Activated CD8-positive, alpha-beta T cell treated with anti-CD3 and anti-CD28 coated beads for 36 hours (primary cell): ENCODE results near the gene DLG2. TPM values are rescaled to one million over a fixed set of nuclear protein-coding genes. Genes with fewer than 3 reads are reported as not detected.

ENCODE experiments used
- ATAC-seq: fragments of 200-7000 bp; cut with Tn5 transposase; one replicate; pipeline ENCODE4 v1.10.0; 2021; ENCODE audit warnings: mild to moderate bottlenecking, moderate library complexity
- CTCF ChIA-PET: fragments of 350-600 bp; sonication (Branson Sonifier 250); formaldehyde crosslinking; loops from one replicate; lab custom pipeline; 2021; ENCODE audit warnings: antibody characterized with exemption; lab: Charles Lee
- POLR2A ChIA-PET: fragments of 350-600 bp; sonication (Branson Sonifier 250); formaldehyde crosslinking; loops from one replicate; lab custom pipeline; 2021; ENCODE audit warnings: antibody characterized with exemption; lab: Charles Lee
- DNase-seq: peaks from one replicate; pipeline ENCODE4 v3.0.0-alpha.2; 2020
- H3K27ac Mint-ChIP-seq: one replicate; pipeline ENCODE4 v1.8.0; 2021; ENCODE audit warnings: mild to moderate bottlenecking, mixed read lengths
- H3K27me3 Mint-ChIP-seq: one replicate; pipeline ENCODE4 v1.8.0; 2021; ENCODE audit warnings: mixed read lengths
- H3K36me3 Mint-ChIP-seq: one replicate; pipeline ENCODE4 v1.8.0; 2021; ENCODE audit warnings: low read depth, mixed read lengths
- H3K4me1 Mint-ChIP-seq: one replicate; pipeline ENCODE4 v1.8.0; 2021; ENCODE audit warnings: low read depth, mixed read lengths
- H3K4me3 Mint-ChIP-seq: one replicate; pipeline ENCODE4 v1.8.0; 2021; ENCODE audit warnings: mild to moderate bottlenecking, moderate library complexity, mixed read lengths
- H3K9me3 Mint-ChIP-seq: one replicate; pipeline ENCODE4 v1.8.0; 2021; ENCODE audit warnings: mixed read lengths
- intact Hi-C: fragments of 100-400 bp; cut with micrococcal nuclease; formaldehyde crosslinking; loops from one replicate; pipeline ENCODE4 v1.10.0; 2022
- total RNA-seq, 2 experiments: library from RNA; stranded (reverse); gene quantifications; one replicate each; pipeline ENCODE4 v1.2.3, GENCODE V29; 2021
- TF ChIP-seq, protein P1 (sequence below): fragments of 200-600 bp; IDR thresholded peaks from one replicate; pipeline ENCODE4 v1.8.0; 2022; ENCODE audit warnings: antibody characterized with exemption, mild to moderate bottlenecking

The DLG2 gene
- total RNA-seq, 2 experiments from 2014 or later: 2.2 to 2.6 TPM

DNA sequence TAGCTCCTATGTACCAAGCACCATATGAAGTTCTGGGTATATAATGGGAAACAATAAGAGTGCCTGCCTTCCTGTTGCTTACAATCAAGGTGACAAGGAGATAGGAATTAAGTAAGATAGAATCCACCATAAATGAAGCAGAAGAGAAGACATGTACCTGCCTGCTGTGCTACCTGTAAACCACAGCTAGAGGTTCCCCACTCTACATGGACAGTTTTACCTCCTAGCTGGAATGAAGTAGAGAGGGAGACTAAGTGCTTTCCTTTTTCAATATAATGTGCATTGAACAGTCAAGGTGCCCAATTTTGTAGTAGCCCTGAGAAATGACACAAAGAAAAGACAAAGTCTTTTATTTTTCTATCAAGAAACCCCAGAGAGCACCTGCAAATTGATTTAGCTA is 984.6 kb downstream of the DLG2 start:
- ChIA-PET CTCF (no interaction called here), POLR2A (no interaction called here)
- no peak for ATAC-seq
- Mint-ChIP-seq H3K4me1 (no peaks in the 10 kb centered on the region), H3K27ac (no peak overlapping the region), H3K9me3 (no peaks in the 10 kb centered on the region), H3K4me3 (no peak overlapping the region), H3K27me3 (no peaks in the 10 kb centered on the region), H3K36me3 (no peaks in the 10 kb centered on the region)
- no peak for DNase-seq
- intact Hi-C loops: no loop called here
- TF ChIP-seq, protein P1, sequence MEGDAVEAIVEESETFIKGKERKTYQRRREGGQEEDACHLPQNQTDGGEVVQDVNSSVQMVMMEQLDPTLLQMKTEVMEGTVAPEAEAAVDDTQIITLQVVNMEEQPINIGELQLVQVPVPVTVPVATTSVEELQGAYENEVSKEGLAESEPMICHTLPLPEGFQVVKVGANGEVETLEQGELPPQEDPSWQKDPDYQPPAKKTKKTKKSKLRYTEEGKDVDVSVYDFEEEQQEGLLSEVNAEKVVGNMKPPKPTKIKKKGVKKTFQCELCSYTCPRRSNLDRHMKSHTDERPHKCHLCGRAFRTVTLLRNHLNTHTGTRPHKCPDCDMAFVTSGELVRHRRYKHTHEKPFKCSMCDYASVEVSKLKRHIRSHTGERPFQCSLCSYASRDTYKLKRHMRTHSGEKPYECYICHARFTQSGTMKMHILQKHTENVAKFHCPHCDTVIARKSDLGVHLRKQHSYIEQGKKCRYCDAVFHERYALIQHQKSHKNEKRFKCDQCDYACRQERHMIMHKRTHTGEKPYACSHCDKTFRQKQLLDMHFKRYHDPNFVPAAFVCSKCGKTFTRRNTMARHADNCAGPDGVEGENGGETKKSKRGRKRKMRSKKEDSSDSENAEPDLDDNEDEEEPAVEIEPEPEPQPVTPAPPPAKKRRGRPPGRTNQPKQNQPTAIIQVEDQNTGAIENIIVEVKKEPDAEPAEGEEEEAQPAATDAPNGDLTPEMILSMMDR: no peak

DNA sequence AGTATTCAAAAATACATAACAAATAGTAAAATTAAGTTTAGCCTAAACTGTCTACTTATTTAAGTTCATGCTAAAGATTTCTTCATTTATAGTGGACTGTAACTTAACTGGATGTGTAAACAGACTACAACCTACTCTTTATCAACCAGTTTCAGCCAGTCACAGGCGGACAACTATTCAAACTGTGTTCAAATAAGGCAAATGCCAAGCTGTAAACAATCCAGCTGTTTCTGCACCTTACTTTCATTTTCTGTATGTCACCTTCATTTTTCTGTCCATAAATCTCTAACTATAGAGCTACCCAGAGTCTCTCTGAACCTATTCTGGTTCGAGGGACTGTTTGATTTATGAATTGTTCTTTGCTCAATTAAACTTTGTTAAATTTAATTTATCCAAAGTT is 992.8 kb downstream of the DLG2 start:
- TF ChIP-seq, protein P1: no peak
- DNase-seq (no peak), ATAC-seq (no peak)
- Mint-ChIP-seq H3K4me3 (no peak overlapping the region), H3K36me3 (no peaks in the 10 kb centered on the region), H3K4me1 (no peaks in the 10 kb centered on the region), H3K27me3 (no peaks in the 10 kb centered on the region), H3K27ac (no peak overlapping the region), H3K9me3 (peaks cover 7% of the 10 kb centered on the region)
- intact Hi-C loops: no loop called here
- ChIA-PET CTCF (no interaction called here), POLR2A (no interaction called here)

DNA sequence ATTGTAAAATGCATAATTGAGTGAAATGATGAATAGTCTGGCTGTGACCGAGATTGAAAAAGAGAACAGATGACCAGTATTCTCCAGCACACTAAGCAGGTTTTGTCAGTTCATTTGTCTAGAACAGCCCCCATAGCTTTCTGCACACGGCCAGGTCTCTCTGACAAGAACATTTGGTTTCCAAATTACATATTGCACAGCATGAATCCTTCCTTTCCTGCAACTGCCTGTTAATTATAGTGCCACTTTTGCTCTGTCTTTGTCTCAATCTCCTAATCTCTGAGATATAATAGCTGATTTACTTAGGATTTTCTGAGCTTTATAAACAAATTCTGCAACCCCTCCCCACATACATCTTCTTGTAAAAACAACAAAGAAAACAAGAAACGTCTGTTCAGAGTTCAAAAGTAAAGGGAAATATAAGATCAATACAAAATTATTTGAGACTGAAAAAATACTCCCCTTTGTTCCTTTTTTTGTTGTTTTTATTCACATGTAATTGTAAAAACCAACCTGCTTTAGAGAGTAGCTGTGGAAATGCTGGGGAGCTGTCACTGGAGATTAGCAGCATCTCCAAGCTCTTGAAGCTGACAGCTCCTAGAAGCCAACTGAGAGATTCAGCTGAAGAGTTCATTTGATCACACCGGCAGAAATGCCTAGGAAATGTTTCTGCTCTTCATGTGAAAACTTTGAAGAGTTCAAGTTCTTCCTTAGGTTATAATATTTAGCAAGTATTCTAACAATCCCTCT is 998.1 kb downstream of the DLG2 start:
- Mint-ChIP-seq H3K4me3 (no peak overlapping the region), H3K27me3 (no peaks in the 10 kb centered on the region), H3K27ac (no peak overlapping the region), H3K9me3 (peaks cover 9% of the 10 kb centered on the region), H3K36me3 (no peaks in the 10 kb centered on the region), H3K4me1 (no peaks in the 10 kb centered on the region)
- TF ChIP-seq, protein P1: no peak
- no peak for DNase-seq
- POLR2A ChIA-PET: no interaction called here
- intact Hi-C loops: no loop called here
- CTCF ChIA-PET: no interaction called here
- no peak for ATAC-seq

DNA sequence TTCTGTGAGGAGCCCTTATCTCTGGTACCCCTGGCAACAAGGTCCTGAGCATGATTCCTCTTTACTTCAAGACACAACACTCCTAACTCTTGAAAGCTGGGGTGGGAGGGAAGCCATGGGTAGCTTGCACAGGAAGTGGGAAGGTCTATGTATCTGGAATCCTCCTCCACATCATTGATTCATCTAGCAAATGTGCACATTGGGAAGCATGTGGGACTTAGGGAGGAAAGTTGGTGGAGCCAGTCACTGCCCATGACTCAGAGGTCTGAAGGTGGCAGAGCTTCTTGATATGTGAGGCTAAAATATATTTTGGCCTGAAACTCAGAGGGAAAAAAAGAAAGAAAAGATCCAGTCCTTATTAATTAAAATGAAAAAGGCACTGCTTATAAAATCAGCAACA is 1000.9 kb downstream of the DLG2 start:
- Mint-ChIP-seq H3K4me1 (no peaks in the 10 kb centered on the region), H3K27ac (no peak overlapping the region), H3K27me3 (no peaks in the 10 kb centered on the region), H3K4me3 (no peak overlapping the region), H3K36me3 (no peaks in the 10 kb centered on the region), H3K9me3 (peaks cover 6% of the 10 kb centered on the region)
- ATAC-seq (no peak), DNase-seq (no peak)
- CTCF ChIA-PET: no interaction called here
- intact Hi-C loops: no loop called here
- POLR2A ChIA-PET: no interaction called here
- TF ChIP-seq, protein P1: no peak

DNA sequence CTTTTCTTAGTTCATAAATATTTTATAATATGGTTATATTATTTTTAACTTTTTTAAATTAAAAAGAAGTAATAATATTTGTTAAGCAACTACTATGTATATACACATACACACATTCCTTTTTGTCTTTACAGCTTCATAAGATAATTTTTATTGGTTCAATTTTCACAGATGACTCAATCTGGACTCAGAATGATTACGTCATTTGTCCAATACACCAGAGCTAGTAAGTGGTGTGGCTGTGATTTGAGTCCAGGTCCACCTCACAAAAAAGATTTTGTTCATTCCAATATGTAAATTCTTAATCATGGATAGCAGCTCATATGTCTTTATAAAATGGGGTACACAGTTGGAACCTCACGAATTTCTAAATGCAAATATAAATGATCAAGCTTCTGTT is 1014.5 kb downstream of the DLG2 start:
- intact Hi-C loops: no loop called here
- Mint-ChIP-seq H3K4me1 (no peaks in the 10 kb centered on the region), H3K36me3 (no peaks in the 10 kb centered on the region), H3K27ac (no peak overlapping the region), H3K27me3 (no peaks in the 10 kb centered on the region), H3K9me3 (peaks cover 10% of the 10 kb centered on the region), H3K4me3 (no peak overlapping the region)
- TF ChIP-seq, protein P1: no peak
- DNase-seq: no peak
- CTCF ChIA-PET: interaction anchor here (0.8 kb wide), 1 partner anchor 9 kb away, joined by 3 read pairs; no protein-coding TSS in a partner anchor
- no peak for ATAC-seq
- POLR2A ChIA-PET: no interaction called here
